GM18511 (cell line): Measurements from ENCODE around the gene RAB37.
A peak's percentile ranks its signal among the peaks of the same experiment; 100 is the strongest.

Source experiments
- ATAC-seq: cut with Tn5 transposase; IDR thresholded peaks from one replicate; pipeline ENCODE4 v1.9.1; 2021; ENCODE audit warnings: mild to moderate bottlenecking, moderate library complexity; ENCODE audit not compliant: unreplicated experiment

RAB37 gene

GRCh38 chr17:74776990-74777389 is 39.9 kb downstream of the RAB37 start:
- ATAC-seq = no peak

GRCh38 chr17:74777901-74778515 is 41.0 kb downstream of the RAB37 start:
- ATAC-seq = no peak

GRCh38 chr17:74778960-74779359 is 41.9 kb downstream of the RAB37 start:
- no peak for ATAC-seq

GRCh38 chr17:74779501-74779900 is 42.4 kb downstream of the RAB37 start:
- no peak for ATAC-seq

- peak; percentile 38 for ATAC-seq
Observed at GRCh38 chr17:74779948-74780400, 42.9 kb downstream of the RAB37 start.

GRCh38 chr17:74780443-74781238 is 43.6 kb downstream of the RAB37 start:
- no peak for ATAC-seq

GRCh38 chr17:74782571-74782970 is 45.5 kb downstream of the RAB37 start:
- ATAC-seq = no peak

GRCh38 chr17:74784125-74784810 is 47.2 kb downstream of the RAB37 start:
- ATAC-seq = no peak

GRCh38 chr17:74785096-74785980 is 48.3 kb downstream of the RAB37 start:
- no peak for ATAC-seq

- no peak for ATAC-seq
Observed at GRCh38 chr17:74785981-74786360, 48.9 kb downstream of the RAB37 start.

- no peak for ATAC-seq
Observed at GRCh38 chr17:74786431-74787055, 49.5 kb downstream of the RAB37 start.

GRCh38 chr17:74790161-74791058 is 53.4 kb downstream of the RAB37 start:
- ATAC-seq = no peak

- ATAC-seq = no peak
Observed at GRCh38 chr17:74792586-74793105, 55.6 kb downstream of the RAB37 start.

GRCh38 chr17:74795327-74796020 is 58.4 kb downstream of the RAB37 start:
- no peak for ATAC-seq

GRCh38 chr17:74796211-74796610 is 59.2 kb downstream of the RAB37 start:
- no peak for ATAC-seq

GRCh38 chr17:74796866-74797265 is 59.8 kb downstream of the RAB37 start:
- ATAC-seq = no peak
